Mesenchymal stem cell (in vitro differentiated cells and primary cell): ENCODE data around the gene PAEP.
"Not testable (repeated sequence)": the region's sequence is repeated elsewhere in the genome, so short reads cannot be mapped to it uniquely, and the experiment has no call there.

ENCODE experiments used
- DNase-seq: peaks from one replicate; pipeline ENCODE4 v3.0.0-alpha.2; 2013
- H2AFZ ChIP-seq: one replicate; pipeline ENCODE4 v1.6.1; 2013; ENCODE audit warnings: low read depth, mild to moderate bottlenecking, control low read depth, inconsistent platforms, low read length, moderate library complexity
- H2AK5ac ChIP-seq: 2 replicates; pipeline ENCODE4 v1.6.1; 2013; ENCODE audit warnings: low read length, moderate library complexity, mild to moderate bottlenecking, inconsistent platforms; ENCODE audit not compliant: severe bottlenecking
- H2BK120ac ChIP-seq: one replicate; pipeline ENCODE4 v1.6.1; 2013; ENCODE audit warnings: low read depth, mild to moderate bottlenecking, inconsistent platforms, low read length, moderate library complexity
- H2BK12ac ChIP-seq, 2 experiments: one replicate each; pipeline ENCODE4 v1.6.1; 2013; ENCODE audit warnings: inconsistent platforms in 2 of 2, low read length in 2 of 2, mild to moderate bottlenecking in 2 of 2, moderate library complexity in 2 of 2, control low read depth in 1 of 2
- H2BK15ac ChIP-seq: one replicate; pipeline ENCODE4 v1.6.1; 2013; ENCODE audit warnings: mild to moderate bottlenecking, low read depth, inconsistent platforms; ENCODE audit not compliant: poor library complexity, severe bottlenecking
- H2BK5ac ChIP-seq: 2 replicates; pipeline ENCODE4 v1.6.1; 2013; ENCODE audit warnings: low read depth, mild to moderate bottlenecking, low read length, control low read depth, inconsistent platforms; ENCODE audit not compliant: poor library complexity, severe bottlenecking
- H3K14ac ChIP-seq, 2 experiments: one replicate each; pipeline ENCODE4 v1.6.1; 2013; ENCODE audit warnings: inconsistent platforms in 2 of 2, low read length in 2 of 2, control low read depth in 1 of 2, mild to moderate bottlenecking in 1 of 2, moderate library complexity in 1 of 2
- H3K18ac ChIP-seq, 2 experiments: one replicate each; pipeline ENCODE4 v1.6.1; 2013; ENCODE audit warnings: inconsistent platforms in 2 of 2, low read length in 2 of 2, control low read depth in 1 of 2, low read depth in 1 of 2, mild to moderate bottlenecking in 1 of 2
- H3K23ac ChIP-seq, 2 experiments: one replicate each; pipeline ENCODE4 v1.6.1; 2013; ENCODE audit warnings: inconsistent platforms in 2 of 2, low read length in 2 of 2, mild to moderate bottlenecking in 2 of 2, moderate library complexity in 2 of 2, control low read depth in 1 of 2
- H3K27ac ChIP-seq: 2 replicates; pipeline ENCODE4 v1.5.1; 2013; ENCODE audit warnings: mild to moderate bottlenecking, moderate library complexity, low read length, control low read depth, inconsistent platforms; ENCODE audit not compliant: poor library complexity, severe bottlenecking
- H3K27me3 ChIP-seq, 2 experiments: 2 replicates each; pipeline versions ENCODE4 v1.6.1 to v1.7.0; 2013; ENCODE audit warnings: low read length in 2 of 2, mild to moderate bottlenecking in 2 of 2, moderate library complexity in 2 of 2, control low read depth in 1 of 2, inconsistent platforms in 1 of 2; ENCODE audit not compliant: control insufficient read depth in 1 of 2, insufficient read depth in 1 of 2
- H3K36me3 ChIP-seq, 2 experiments: 2 replicates each; pipeline versions ENCODE4 v1.6.1 to v1.7.0; 2013; ENCODE audit warnings: low read length in 2 of 2, control low read depth in 1 of 2, inconsistent platforms in 1 of 2, low read depth in 1 of 2, mild to moderate bottlenecking in 1 of 2; ENCODE audit not compliant: insufficient read depth in 2 of 2, control insufficient read depth in 1 of 2
- H3K4ac ChIP-seq, 2 experiments: one replicate each; pipeline ENCODE4 v1.6.1; 2013; ENCODE audit warnings: inconsistent platforms in 2 of 2, low read length in 2 of 2, mild to moderate bottlenecking in 2 of 2, moderate library complexity in 2 of 2, control low read depth in 1 of 2, low read depth in 1 of 2
- H3K4me1 ChIP-seq: 2 replicates; pipeline ENCODE4 v1.6.1; 2013; ENCODE audit warnings: low read depth, low read length, control low read depth; ENCODE audit not compliant: control insufficient read depth, insufficient read depth
- H3K4me2 ChIP-seq: 2 replicates; pipeline ENCODE4 v1.6.1; 2013; ENCODE audit warnings: low read length, mild to moderate bottlenecking, inconsistent platforms; ENCODE audit not compliant: poor library complexity, severe bottlenecking
- H3K4me3 ChIP-seq, 2 experiments: 2 replicates each; pipeline versions ENCODE4 v1.5.1 to v1.7.0; 2013; ENCODE audit warnings: low read length in 2 of 2, mild to moderate bottlenecking in 2 of 2, control low read depth in 1 of 2, low read depth in 1 of 2; ENCODE audit not compliant: insufficient read depth in 1 of 2
- H3K79me1 ChIP-seq: replicated peaks from 2 replicates; pipeline ENCODE4 v1.6.1; 2013; ENCODE audit warnings: mild to moderate bottlenecking, control low read depth, low read length, inconsistent platforms; ENCODE audit not compliant: poor library complexity, severe bottlenecking
- H3K9ac ChIP-seq: 2 replicates; pipeline ENCODE4 v1.7.0; 2013; ENCODE audit warnings: mild to moderate bottlenecking, low read length, moderate library complexity
- H3K9me3 ChIP-seq: 2 replicates; pipeline ENCODE4 v1.7.0; 2013; ENCODE audit warnings: mild to moderate bottlenecking, low read length; ENCODE audit not compliant: control insufficient read depth
- H4K8ac ChIP-seq: one replicate; pipeline ENCODE4 v1.6.1; 2013; ENCODE audit warnings: inconsistent platforms, mild to moderate bottlenecking, low read length, moderate library complexity
- H4K91ac ChIP-seq: one replicate; pipeline ENCODE4 v1.6.1; 2013; ENCODE audit warnings: mild to moderate bottlenecking, low read length, inconsistent platforms
- WGBS: methylation state at CpG from one replicate; pipeline ENCODE4 v1.1.7; 2013; ENCODE audit warnings: mixed read lengths; 5-methylcytosine and 5-hydroxymethylcytosine counted together

The PAEP gene

DNA sequence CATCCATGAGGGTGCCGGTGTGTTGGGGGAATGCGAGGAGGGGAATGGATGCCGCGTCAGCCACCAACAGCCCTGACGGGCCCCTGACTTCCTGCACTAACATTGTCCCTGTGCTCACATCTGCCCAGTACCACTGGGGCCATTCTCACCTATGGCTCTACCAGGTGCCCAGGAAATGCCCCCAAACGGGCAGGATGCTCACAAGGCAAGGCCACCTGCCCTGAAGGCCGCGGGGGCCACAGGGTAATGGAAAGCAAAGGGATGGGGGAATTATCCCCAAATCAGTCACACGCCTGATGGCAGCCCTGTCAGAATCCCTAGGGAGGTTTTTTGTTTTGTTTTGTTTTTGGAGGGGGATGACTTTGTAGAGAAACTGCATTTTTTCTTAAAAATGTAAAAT lies 47.6 kb upstream of the PAEP start:
- H3K4ac ChIP-seq, H3K9me3 ChIP-seq, H3K4me3 ChIP-seq, H4K8ac ChIP-seq, H2BK120ac ChIP-seq, H3K18ac ChIP-seq, H2AK5ac ChIP-seq, H3K23ac ChIP-seq, H2AFZ ChIP-seq, H3K79me1 ChIP-seq, H3K27ac ChIP-seq, H2BK5ac ChIP-seq, H3K4me2 ChIP-seq, H2BK15ac ChIP-seq, H3K14ac ChIP-seq, H3K9ac ChIP-seq, H2BK12ac ChIP-seq, H3K36me3 ChIP-seq, H3K4me1 ChIP-seq, H4K91ac ChIP-seq, DNase-seq: not testable (repeated sequence)
- peaks cover 0 to 35% of the 10 kb centered on the region in 2 experiments for H3K27me3 ChIP-seq
- 98% methylated on average over 7 of the region's 9 CpGs for WGBS

DNA sequence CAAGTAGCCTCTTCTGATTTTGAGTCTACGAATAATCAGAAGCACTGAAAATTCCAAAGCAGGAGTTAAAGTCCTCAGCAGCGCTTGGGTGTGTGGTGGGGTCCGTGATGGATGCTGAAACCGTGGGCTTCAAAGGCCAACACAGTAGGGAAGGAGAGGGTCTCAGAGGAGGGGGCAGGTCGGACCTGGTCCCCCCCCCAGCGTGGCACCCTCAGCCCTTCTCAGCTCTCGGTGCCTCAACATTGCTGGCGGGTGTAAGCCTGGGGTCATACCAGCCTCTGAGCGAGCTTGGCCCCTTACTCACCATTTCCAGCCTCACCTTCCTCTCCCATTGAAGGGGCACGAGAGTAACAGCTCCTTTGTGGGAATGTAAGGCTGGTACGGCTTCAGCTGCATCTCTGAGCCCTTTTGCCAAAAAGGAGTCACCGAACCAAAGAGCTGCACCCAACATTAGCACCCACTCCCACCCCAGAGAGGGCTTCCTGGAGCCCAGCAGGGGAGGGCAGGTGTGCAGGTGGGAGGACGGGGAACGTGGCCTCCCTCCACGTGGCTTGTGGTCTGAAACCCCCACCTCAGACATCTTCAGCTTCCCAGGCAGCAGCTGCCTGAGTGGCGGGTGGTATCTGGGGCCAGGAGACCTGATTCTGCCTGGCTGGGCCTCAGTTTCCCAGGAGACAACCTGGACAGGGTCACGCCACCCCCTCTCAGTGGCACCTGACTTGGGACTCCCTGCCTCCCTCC lies 47.0 kb upstream of the PAEP start:
- Histone ChIP-seq H3K4me2 (no peak overlapping the region), H3K9me3 (no peaks in the 10 kb centered on the region), H2AFZ (no peak overlapping the region), H3K4ac (no peak overlapping the region), H3K4me1 (no peaks in the 10 kb centered on the region), H3K27ac (no peak overlapping the region), H3K14ac (no peak overlapping the region), H3K23ac (no peak overlapping the region), H3K9ac (no peak overlapping the region), H4K8ac (no peak overlapping the region), H2BK12ac (no peak overlapping the region), H2BK15ac (no peak overlapping the region), H3K36me3 (no peaks in the 10 kb centered on the region), H4K91ac (no peak overlapping the region), H3K79me1 (no peaks in the 10 kb centered on the region), H3K18ac (no peak overlapping the region), H2AK5ac (no peak overlapping the region), H3K4me3 (no peak overlapping the region), H2BK120ac (no peak overlapping the region), H2BK5ac (no peak overlapping the region), H3K27me3 (peaks cover 0 to 38% of the 10 kb centered on the region in 2 experiments)
- DNase-seq, result no peak
- WGBS, result 87% methylated on average over 12 of the region's 17 CpGs

DNA sequence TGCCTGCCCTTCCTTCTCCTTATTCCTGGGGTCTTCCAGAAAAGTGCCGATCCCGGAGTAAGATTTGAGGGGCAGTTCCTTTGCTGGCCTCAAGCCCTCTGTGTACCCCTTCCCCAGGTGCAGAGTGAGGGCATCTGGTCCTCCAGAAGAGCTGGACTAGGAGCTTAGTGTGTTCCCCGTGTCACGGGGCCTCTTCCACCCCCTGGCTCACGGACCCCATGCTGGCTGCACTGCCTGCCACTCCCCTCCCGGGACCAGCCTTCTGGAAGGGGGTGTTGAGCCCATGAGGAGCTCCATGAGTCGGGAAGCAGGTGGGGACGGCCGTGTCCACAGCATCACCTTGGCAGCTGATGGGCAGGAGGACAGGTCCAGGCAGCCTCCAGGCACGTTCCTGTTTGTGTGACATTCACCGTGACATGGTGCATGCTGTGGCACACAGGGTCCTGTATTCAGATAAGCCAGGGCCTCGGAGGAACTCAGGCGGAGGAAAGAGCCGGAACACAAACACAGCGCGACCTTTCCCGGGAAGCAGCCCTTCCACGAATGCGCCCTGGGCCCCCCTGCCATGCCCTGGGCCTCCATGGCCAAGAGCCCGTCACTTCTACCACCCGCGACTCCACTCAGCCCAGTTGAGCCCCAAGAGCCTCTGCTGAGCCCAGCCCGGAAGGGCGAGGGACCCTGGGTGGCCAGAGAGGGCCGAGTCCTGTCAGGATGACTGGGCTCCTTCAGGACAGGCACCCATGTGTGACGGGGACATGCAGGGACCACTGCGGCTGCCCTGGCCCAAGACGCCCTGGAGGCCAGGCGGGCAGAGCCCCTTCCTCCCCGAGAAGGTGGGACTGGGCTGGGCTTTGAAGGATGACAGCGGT lies 46.2 kb upstream of the PAEP start:
- no peaks in the 10 kb centered on the region for H3K4me1 ChIP-seq
- DNase-seq, result no peak
- H3K27ac ChIP-seq, result no peak overlapping the region
- H3K14ac ChIP-seq, result no peak overlapping the region
- peaks cover 0 to 40% of the 10 kb centered on the region in 2 experiments for H3K27me3 ChIP-seq
- no peak overlapping the region for H3K9ac ChIP-seq
- no peak overlapping the region for H2BK15ac ChIP-seq
- H3K36me3 ChIP-seq, result no peaks in the 10 kb centered on the region
- no peak overlapping the region for H2BK120ac ChIP-seq
- H2BK5ac ChIP-seq, result no peak overlapping the region
- H4K91ac ChIP-seq, result no peak overlapping the region
- no peak overlapping the region for H2AFZ ChIP-seq
- no peak overlapping the region for H2AK5ac ChIP-seq
- H3K4me3 ChIP-seq, result no peak overlapping the region
- no peak overlapping the region for H3K4ac ChIP-seq
- H2BK12ac ChIP-seq, result no peak overlapping the region
- no peaks in the 10 kb centered on the region for H3K79me1 ChIP-seq
- H3K9me3 ChIP-seq, result no peaks in the 10 kb centered on the region
- H4K8ac ChIP-seq, result no peak overlapping the region
- no peak overlapping the region for H3K18ac ChIP-seq
- no peak overlapping the region for H3K4me2 ChIP-seq
- H3K23ac ChIP-seq, result no peak overlapping the region
- 95% methylated on average over 31 of the region's 31 CpGs for WGBS

DNA sequence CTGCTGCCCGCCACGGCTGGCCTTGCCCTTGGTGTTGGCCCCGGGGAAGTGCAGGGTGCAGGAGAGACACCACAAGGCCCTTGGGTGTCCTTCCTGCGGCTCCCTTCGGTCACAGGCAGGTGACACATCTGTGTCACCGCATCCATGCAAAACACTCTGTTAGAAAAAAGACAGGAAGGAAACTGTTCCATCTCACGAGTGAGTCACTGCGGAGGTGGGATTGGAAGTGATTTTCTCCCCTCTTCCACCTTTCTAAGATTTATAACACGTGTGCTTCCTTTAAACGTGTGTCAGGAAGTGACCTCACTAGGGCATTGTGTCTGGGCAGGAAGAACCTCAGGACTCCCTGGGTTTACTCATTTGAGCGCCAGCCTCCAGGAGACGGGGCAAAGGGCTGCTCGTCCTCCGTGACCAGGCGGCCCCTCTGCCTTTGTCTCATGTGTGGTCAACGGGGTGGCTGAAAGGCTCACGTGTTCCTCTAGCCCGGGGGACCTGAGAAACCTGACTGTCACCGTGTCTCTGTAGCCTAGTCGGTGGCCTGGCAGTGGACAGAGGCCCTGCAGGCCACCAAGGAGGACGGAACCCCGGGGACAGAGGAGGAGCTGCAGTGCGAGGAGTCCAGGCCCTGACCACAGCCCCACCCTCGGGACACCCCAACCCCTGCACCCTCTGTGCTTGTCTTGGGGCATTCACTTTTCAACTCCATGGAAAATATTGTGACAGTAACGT lies 45.3 kb upstream of the PAEP start:
- Histone ChIP-seq H2BK12ac (no peak overlapping the region), H2BK5ac (no peak overlapping the region), H3K23ac (no peak overlapping the region), H3K79me1 (no peaks in the 10 kb centered on the region), H2BK120ac (no peak overlapping the region), H4K8ac (no peak overlapping the region), H3K36me3 (no peaks in the 10 kb centered on the region), H3K27ac (no peak overlapping the region), H3K9me3 (no peaks in the 10 kb centered on the region), H3K18ac (no peak overlapping the region), H3K14ac (no peak overlapping the region), H3K4me1 (no peaks in the 10 kb centered on the region), H3K4ac (no peak overlapping the region), H4K91ac (no peak overlapping the region), H2AFZ (no peak overlapping the region), H3K9ac (no peak overlapping the region), H3K4me2 (no peak overlapping the region), H2AK5ac (no peak overlapping the region), H2BK15ac (no peak overlapping the region), H3K4me3 (no peak overlapping the region), H3K27me3 (peaks cover 6 to 47% of the 10 kb centered on the region in 2 experiments)
- 86% methylated on average over 25 of the region's 25 CpGs for WGBS
- no peak for DNase-seq
